Measurements from ENCODE around the gene OR13J1.
"Not testable (repeated sequence)": the region's sequence is repeated elsewhere in the genome, so short reads cannot be mapped to it uniquely, and the experiment has no call there.

The OR13J1 gene, protein sequence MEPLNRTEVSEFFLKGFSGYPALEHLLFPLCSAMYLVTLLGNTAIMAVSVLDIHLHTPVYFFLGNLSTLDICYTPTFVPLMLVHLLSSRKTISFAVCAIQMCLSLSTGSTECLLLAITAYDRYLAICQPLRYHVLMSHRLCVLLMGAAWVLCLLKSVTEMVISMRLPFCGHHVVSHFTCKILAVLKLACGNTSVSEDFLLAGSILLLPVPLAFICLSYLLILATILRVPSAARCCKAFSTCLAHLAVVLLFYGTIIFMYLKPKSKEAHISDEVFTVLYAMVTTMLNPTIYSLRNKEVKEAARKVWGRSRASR

DNA sequence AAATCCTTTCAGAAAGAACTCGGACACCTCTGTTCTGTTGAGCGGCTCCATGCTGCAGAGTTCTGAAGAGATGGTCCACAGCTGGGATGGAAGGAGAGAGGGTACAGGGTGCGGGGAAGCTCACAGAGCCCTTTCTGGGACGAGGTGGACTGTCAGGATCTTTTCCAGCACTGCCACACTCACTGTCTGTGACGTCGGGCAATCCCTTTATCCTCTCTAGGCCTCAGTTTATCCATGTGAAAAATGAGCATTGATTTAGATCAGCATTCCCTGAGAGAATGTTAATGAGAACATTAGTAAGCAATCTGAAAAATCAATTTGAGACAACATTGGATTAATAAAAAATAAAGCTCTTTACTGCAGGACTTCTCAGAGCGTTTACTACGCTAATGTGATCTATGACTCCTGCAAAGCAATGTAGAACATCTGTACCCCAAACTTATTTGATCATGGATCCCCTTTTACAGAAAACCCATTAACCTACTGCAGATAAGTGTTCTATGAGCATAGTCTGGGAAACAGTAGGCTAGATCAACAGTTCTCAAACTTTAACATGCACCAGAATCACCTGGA is at the start of gene OR13J1:
Gene OR13J1, minus strand, starts transcription at position 51 of the 573 bp plus-strand sequence. Its CDS starts 0 bp downstream, at position 51.
- DNase-seq = no peak

- no peak for DNase-seq
Observed at GRCh38 chr9:35919212-35920008, 49.2 kb upstream of the OR13J1 start.

GRCh38 chr9:35918780-35919179 is 48.6 kb upstream of the OR13J1 start:
- DNase-seq = no peak

DNA sequence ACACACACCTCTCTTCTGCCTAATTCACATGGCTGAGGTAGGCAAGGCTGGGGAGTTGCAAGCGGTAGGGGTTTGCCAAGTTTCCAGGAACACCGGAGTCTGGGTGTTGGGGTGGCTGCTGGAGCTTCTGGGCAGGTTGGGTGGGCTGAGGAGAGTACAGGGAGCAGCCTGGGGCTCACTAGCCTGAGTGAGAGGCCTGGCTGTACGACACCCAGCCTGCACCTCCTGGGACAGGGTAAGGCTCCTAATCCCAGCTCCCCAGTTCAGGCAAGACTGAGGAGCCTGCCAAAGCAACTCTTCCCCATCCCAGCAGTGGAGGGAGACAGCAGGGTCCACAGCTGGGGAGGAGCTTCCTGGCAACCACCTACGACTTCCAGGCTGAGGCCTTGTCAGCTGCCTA is 47.1 kb upstream of the OR13J1 start:
- no peak for DNase-seq

GRCh38 chr9:35915681-35916294 is 45.6 kb upstream of the OR13J1 start:
- no peak for DNase-seq

GRCh38 chr9:35914301-35914807 is 44.2 kb upstream of the OR13J1 start:
- DNase-seq = no peak

DNA sequence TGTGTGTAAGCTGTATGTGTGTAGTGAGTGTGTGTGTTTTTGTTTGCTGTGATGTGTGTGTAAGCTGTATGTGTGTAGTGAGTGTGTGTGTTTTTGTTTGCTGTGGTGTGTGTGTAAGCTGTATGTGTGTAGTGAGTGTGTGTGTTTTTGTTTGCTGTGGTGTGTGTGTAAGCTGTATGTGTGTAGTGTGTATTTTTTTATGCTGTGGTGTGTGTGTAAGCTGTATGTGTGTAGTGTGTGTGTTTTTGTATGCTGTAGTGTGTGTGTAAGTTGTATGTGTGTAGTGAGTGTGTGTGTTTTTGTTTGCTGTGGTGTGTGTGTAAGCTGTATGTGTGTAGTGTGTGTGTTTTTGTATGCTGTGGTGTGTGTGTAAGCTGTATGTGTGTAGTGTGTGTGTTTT is 43.2 kb upstream of the OR13J1 start:
- DNase-seq = not testable (repeated sequence)

DNA sequence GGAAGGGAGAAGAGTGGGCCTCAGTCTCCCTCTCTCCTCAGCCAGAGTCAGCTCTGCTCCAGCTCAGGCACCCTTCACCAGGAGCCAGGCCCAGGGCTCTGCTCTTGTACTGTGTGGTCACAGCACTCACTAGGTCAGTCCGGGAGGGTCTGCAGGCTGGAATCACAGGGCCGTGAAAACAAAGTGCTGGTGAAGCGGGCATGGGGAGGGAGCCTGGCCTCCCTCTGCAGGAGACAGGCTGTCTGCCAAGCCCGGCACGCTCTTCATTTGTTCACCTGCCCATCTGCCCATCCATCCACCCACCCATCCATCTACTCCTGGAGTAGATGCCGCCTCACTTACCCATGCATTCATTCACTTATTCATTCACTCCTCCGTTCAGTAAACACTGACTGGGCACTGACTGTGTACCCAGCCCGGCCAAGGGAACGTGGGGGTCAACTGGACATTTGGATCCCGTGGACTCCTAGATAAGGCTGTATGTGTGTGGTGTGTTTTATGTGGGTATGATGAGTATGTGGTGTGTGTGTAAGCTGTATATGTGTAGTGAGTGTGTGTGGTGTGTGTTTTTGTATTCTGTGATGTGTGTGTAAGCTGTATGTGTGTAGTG is 42.7 kb upstream of the OR13J1 start:
- no peak for DNase-seq

GRCh38 chr9:35911690-35912089 is 41.5 kb upstream of the OR13J1 start:
- no peak for DNase-seq

GRCh38 chr9:35910613-35911359 is 40.6 kb upstream of the OR13J1 start:
- DNase-seq = no peak

- no peak for DNase-seq
Observed at GRCh38 chr9:35909687-35910612, 39.7 kb upstream of the OR13J1 start.

DNA sequence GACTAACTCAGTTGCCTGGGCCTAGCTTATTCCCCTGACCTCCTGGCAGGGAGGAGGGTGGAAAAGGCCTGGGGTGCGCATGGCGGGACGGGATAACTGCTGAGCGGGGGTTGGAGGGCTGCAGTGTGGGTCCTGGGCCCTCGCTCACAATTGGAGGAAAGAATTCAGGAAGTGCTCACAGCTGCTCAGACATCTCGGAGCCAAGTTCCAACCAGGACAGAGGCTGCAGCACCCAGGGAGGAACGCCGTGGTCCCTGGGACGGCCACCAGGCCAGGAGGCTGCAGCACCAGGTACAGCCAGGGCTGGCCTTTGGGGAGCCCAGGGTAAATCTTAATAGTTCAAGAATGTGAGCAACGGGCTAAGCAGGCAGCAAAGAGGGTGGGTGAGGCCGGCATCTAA is 39.1 kb upstream of the OR13J1 start, which contains the start of gene SPAAR:
Gene SPAAR, plus strand, starts transcription at position 217 of the 400 bp plus-strand sequence. CDS start 974 bp downstream, outside the sequence.
- no peak for DNase-seq

DNA sequence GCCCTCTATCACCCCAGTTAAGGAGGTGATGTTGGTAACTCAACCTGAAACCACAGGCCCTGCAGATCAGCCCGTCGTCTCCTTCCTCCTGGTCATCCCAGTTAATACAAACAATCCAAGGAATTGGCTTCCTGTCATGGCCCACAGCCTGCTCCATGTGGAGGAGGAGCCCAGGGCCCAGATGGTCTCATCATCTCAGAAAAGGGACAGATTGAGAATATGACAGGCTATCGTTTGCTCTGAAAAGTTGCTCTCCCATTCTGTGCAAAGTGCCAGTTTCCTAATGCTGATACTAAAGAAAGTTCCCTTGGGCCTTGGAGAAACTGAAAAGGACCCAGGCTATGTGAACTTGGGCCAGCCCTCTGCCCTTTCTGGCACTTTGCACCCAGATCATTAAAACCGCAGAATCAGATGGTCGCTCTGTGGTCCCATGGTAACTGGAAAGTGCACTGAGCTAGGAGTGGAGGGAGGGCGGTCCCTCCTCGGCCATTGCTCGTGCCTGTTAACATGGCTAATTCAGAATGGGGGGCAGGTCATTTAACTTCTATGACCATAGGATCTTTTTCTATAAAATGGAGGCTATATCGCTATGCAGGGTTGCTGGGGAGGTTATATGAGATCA is 38.4 kb upstream of the OR13J1 start:
- no peak for DNase-seq

- DNase-seq = peak in 1 of 2 experiments; percentile 38
Observed at GRCh38 chr9:35907711-35908503, 37.7 kb upstream of the OR13J1 start.

DNA sequence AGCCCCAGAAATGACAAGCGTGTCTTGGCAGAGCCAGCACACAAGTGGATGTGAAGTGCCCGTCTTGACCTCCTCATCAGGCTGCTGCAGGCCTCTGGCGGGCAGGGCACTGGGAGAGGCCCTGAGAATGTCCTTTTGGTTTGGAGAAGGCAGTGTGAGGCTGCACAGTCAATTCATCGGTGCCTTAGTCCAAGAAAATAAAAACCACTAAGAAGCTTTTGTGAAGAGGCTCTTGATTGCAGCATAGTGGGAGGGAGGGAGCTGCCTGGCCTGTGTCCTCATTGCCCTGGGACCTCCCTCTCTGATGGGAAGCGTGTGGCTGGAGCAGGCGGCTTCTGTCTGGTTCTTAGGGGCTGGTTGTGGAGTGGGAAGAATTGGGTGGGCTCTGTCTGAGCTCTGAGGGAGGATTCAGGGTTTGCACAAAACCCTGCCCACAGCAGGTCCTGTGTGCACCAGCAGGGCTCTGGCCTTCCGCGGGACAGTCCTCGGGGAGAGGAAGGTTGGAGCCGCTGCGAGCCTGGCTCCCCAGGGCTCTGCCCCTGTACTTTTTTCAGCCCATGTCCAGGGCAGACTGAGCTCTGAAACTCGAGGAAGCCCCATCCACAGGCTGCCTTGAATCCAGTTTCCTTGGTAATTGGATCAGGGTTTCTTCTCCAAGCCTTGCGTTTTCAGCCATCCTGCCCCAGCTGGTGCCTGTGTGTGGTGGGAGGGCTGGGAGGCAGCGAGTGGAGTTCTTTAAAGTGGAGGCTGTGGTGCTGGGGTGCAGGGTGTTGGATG is 36.9 kb upstream of the OR13J1 start:
- no peak for DNase-seq

- peak in 1 of 2 experiments; percentile 48 for DNase-seq
Observed at GRCh38 chr9:35905912-35906679, 35.9 kb upstream of the OR13J1 start, which contains the start of gene HRCT1. TSS of gene HRCT1 (plus strand) at chr9:35906202. CDS start at chr9:35906288, 86 bp downstream.

GRCh38 chr9:35905051-35905781 is 35.0 kb upstream of the OR13J1 start:
- no peak for DNase-seq
